EL (cell line): ENCODE data around the gene CEP57L1.
A peak's percentile ranks its signal among the peaks of the same experiment; 100 is the strongest.
"Not testable (repeated sequence)": the region's sequence is repeated elsewhere in the genome, so short reads cannot be mapped to it uniquely, and the experiment has no call there.

Experiments used
- DNase-seq: peaks from one replicate; pipeline ENCODE4 v3.0.0-alpha.2; 2016

The CEP57L1 gene

GRCh38 chr6:109075934-109076333 is 19.4 kb upstream of the CEP57L1 start:
- peak; percentile 43 for DNase-seq

GRCh38 chr6:109076377-109076776 is 18.9 kb upstream of the CEP57L1 start:
- no peak for DNase-seq

- no peak for DNase-seq
Measured at GRCh38 chr6:109079981-109080380, 15.3 kb upstream of the CEP57L1 start.

DNA sequence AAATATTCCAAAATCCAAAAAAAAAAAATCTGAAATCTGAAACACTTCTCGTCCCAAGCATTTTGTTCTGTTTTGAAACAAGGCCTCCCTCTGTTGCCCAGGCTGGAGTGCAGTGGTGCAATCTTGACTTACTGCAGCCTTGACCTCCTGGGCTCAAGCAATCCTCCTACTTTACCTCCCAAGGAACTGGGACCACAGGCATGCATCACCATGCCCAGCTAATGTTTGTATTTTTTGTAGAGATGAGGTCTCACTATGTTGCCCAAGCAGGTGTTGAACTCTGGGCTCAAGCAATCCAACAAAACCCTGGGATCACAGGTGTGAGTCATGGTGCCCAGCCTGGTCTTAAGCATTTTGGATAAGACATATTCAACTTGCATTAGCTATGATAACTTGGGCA is 14.3 kb upstream of the CEP57L1 start:
- no peak for DNase-seq

DNA sequence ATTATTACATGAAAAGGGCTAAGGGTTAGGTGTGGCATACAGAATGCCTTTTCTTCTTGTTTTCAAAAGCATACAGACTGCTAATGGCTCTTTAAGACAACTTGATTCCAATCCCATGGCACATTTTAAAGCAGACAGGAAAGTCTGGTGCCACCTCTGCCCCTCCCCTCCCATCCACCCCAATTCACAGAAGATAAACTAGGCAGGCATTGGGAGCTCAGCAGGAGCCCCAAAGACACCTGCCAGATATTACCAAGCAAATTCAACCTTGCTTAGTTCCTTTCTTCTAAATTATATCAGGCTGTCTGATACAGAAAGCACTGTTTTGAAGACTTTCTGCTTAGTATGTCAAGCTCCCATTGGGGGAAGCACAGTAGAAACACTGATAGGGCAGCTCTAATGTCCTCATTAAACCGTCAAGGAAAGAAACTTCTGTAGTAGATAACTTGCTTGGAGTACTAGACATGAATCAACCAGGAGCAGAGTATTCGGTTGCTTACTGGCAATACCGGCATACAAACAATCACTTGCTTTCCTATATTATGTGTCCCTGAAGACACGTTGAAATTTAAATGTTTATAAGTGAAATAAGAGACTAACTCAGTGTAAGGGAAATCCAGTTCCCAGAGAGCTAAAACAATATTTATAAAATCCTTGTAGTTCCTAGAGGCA is 13.7 kb upstream of the CEP57L1 start:
- DNase-seq, result no peak

GRCh38 chr6:109082188-109082577 is 13.1 kb upstream of the CEP57L1 start:
- peak; percentile 25 for DNase-seq

DNA sequence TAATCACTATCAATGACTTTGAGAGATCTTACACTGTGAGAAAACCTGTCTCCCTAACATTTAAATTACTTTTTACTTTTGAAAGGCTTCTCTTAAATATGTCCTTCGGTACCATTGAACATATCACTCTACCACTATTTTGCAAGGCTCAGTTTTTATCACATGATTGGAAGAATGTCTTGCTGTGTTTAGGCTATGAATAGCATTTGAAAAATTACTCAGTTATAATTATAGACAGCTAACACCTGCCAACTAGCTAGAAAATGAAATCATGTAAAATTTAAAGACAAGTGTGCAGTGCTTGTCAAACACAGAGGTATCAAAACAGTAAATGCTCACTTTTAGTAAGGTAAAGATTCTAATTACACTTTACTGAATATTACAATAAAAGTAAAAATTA is 11.7 kb upstream of the CEP57L1 start:
- DNase-seq, result no peak

DNA sequence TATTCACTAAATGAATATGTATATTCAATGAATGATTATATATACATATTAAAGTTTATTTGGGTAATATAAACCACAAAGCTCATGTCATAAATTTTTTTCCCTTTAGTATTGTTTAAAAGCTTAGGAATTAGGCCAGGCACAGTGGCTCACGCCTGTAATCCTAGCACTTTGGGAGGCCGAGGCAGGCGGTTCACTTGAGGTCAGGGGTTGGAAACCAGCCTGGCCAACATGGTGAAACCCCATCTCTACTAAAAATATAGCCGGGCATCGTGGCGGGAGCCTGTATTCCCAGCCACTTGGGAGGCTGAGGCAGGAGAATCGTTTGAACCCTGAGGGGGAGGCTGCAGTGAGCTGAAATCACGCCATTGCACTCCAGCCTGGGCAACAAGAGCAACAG is 11.2 kb upstream of the CEP57L1 start:
- DNase-seq, result not testable (repeated sequence)

DNA sequence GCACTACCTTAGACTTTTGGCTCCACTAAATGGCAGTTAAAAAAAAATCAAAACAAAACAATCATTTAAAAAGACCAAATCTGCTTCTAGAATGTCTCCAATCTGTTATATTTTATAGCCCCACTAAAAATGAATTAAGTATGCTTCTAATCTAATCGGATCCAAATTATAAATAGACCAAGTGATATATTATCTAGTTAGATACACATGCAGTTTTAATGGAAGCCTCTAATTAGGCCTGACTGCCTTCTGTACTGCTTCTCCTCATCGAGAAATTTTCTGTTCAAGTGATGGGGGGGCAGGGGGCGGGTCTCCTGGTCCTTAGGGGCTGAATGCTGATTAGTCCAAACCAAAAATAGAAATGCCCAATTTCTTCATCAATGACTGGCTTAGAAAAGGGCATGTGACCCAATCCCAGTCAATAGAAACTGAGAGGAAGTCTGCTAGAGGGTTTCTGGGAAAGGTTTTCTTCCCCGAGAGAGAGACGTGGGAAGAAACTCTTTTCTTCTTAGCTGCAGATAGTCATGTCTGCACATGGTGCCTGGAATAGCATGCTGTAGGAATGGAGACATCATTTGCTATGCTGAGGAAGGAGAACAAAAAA is 7.5 kb upstream of the CEP57L1 start:
- no peak for DNase-seq

GRCh38 chr6:109088995-109089394 is 6.3 kb upstream of the CEP57L1 start:
- DNase-seq, result no peak

GRCh38 chr6:109091314-109092024 is 3.8 kb upstream of the CEP57L1 start:
- DNase-seq, result no peak

DNA sequence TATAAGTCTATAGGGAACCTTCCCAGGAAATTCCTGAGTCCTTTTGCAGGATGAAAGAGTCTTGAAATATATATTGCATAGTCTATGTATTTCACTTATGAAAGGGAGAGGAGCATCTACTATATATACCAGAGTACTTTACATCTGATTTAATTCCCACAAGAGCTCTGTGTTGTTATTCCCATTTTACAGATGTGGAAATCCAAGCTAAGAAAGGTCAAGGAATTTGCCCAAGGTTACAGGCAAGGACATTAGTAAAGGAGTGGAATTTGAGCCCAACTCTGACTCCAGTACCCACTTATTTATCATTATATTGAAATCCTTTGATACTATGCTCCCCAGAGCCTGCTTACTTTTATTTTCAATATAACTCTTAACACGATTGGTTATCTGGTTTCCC is 3.2 kb upstream of the CEP57L1 start:
- DNase-seq, result no peak

DNA sequence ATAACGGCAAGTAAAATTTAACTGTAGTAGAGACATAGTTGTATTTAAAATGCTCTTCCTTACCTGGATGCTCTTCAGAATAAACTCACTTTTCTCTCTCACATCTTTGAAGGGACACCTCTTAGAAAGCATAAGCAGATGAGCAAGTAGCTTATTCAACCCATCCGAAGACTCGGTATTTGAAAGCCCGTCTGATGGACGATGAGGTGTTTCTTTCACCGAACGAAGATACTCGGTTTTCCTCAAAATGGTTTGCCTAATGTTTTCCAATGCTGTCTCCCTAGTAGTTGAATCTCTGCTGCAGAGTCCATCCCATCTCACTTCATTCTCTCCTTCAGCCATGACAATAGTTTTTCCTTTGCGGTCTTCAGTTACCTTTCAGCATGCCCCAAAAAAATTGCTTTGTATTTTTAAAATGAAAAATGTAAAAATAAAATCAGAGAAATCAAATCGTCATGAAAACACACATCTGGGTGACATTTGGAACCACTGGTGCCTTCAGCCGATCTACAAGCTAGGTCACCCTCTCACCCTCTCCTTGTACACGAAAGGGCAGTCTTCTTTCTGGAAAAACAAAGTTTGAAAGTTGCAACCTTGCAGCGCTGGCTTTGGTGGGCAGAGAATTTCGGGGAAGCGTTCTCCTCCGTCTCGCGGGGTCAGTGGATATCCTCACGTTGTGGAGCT is 1.4 kb upstream of the CEP57L1 start:
- DNase-seq, result peak; percentile 26

DNA sequence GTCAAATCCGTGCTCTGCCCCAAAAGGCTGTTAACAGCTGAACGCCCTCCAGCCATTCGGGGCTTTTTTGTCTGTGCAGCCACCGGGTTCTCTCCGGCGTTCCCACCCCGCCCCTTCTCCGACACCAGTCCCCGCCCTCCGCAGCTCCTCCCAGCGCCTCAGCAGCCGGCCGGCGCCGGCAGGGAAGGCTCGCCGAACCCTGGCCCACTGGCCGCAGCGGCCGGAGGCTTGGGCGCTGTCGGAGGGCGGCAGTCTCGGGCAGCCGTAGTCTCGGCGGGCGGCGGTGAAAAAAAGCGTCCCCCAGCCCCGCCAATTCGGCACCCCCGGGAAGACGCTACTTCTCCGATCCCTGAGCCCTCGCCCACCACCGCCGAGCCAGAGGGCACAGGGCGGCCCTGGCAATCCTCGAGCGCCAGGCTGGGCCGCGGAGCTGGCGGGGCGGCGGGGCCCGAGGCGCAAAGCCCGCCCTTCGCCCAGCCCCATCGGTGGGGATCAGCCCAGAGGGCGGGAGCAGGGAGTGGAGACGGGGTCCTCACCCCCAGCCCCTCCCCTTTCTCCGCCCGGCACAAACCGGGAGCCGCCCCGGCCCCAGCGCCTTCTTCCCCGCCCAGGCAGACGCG is 781 bp upstream of the CEP57L1 start, which contains the start of gene SESN1:
Gene SESN1 (minus strand): TSS at position 431 of the 620 bp plus-strand sequence. CDS start 773 bp downstream, outside the sequence.
- peak; percentile 98 for DNase-seq

GRCh38 chr6:109095835-109096084 is 453 bp downstream of the CEP57L1 start:
- no peak for DNase-seq

GRCh38 chr6:109096208-109096607 is 901 bp downstream of the CEP57L1 start:
- DNase-seq, result peak; percentile 8

- no peak for DNase-seq
Measured at GRCh38 chr6:109097661-109098060, 2.4 kb downstream of the CEP57L1 start.

GRCh38 chr6:109102762-109103161 is 7.5 kb downstream of the CEP57L1 start:
- DNase-seq, result no peak

DNA sequence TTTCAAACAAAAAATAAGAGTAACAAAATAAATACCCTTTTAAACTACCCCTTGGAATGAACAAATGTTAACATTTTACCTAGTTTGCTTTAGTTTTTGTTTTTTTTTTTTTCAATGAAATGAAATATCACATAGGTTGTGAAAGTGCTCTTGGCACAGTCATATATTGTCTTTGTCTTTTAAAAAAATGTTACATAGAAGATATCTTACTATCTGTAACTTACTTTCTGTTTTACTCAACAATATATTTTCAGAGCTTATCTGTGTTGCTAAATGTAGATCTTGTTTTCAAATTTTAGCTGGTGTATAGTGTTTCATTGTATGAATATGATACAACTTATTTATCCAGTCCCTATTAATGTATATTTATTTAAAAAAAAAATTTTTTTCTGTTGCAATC is 8.6 kb downstream of the CEP57L1 start:
- no peak for DNase-seq

DNA sequence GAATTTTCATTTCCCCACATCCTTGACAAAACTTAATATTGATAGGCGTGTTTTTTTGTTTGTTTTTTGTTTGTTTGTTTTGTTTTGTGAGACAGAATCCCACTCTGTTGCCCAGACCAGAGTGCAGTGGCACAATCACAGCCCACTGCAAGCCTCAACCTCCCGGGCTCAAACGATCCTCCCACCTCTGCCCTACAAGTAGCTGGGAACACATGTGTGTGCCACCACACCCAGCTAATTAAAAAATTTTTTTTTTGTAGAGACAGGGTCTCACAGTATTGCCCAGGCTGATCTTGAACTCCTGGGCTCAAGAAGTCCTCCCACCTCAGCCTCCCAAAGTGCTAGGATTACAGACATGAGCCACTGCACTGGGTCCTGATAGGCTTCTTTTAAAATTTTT is 9.2 kb downstream of the CEP57L1 start:
- no peak for DNase-seq

DNA sequence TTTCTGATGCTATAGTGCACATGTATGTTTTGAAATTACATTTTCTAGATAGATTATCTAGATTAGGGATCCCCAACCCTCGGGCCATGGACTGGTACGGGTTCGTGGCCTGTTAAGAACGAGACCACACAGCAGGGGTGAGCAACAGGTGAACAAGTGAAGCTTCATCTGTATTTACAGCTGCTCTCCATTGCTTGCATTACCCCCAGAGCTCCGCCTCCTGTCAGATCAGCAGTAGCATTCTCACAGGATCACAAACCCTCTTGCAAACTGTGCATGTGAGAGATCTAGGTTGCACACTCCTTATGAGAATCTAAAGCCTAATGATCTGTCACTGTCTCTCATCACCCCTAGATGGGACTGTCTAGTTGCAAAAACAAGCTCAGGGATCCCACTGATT is 10.4 kb downstream of the CEP57L1 start:
- DNase-seq, result no peak

DNA sequence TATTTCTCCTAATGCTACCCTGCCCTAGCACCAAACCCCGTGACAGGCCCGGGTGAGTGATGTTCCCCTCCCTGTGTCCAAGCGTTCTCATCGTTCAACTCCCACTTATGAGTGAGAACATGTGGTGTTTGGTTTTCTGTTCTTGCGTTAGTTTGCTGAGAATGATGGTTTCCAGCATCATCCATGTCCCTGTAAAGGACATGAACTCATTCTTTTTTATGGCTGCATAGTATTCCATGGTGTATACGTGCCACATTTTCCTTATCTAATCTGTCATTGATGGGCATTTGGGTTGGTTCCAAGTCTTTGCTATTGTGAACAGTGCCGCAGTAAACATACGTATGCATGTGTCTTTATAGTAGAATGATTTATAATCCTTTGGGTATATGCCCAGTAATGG is 14.4 kb downstream of the CEP57L1 start:
- DNase-seq, result not testable (repeated sequence)

GRCh38 chr6:109112663-109113062 is 17.4 kb downstream of the CEP57L1 start:
- DNase-seq, result not testable (repeated sequence)
